HEK293T (cell line): ENCODE data around the gene PDE4B.

Source experiments
- ARNT ChIP-seq: fragments of 450-650 bp; IDR thresholded peaks from 2 replicates; pipeline ENCODE4 v1.6.1; 2017; ENCODE audit warnings: mild to moderate bottlenecking
- BHLHE40 ChIP-seq: fragments of 450-650 bp; IDR thresholded peaks from 2 replicates; pipeline ENCODE4 v1.6.1; 2016; ENCODE audit warnings: mild to moderate bottlenecking, moderate library complexity, borderline replicate concordance
- CTBP1 ChIP-seq: fragments of 450-650 bp; IDR thresholded peaks from 2 replicates; pipeline ENCODE4 v1.6.1; 2016; ENCODE audit warnings: borderline replicate concordance
- ELF4 ChIP-seq: fragments of 450-650 bp; IDR thresholded peaks from 2 replicates; pipeline ENCODE4 v1.6.1; 2017; ENCODE audit warnings: antibody characterized with exemption
- FOXA1 ChIP-seq: fragments of 450-650 bp; IDR thresholded peaks from 2 replicates; pipeline ENCODE4 v1.6.1; 2016; ENCODE audit warnings: mild to moderate bottlenecking
- FOXK2 ChIP-seq: fragments of 450-650 bp; IDR thresholded peaks from 2 replicates; pipeline ENCODE4 v1.6.1; 2016; ENCODE audit warnings: mild to moderate bottlenecking
- FOXM1 ChIP-seq: fragments of 450-650 bp; IDR thresholded peaks from 2 replicates; pipeline ENCODE4 v1.6.1; 2017; ENCODE audit warnings: mild to moderate bottlenecking, borderline replicate concordance
- HDGF ChIP-seq: fragments of 450-650 bp; IDR thresholded peaks from 2 replicates; pipeline ENCODE4 v1.6.1; 2017; ENCODE audit warnings: antibody characterized with exemption, borderline replicate concordance
- L3MBTL2 ChIP-seq: fragments of 450-650 bp; conservative IDR thresholded peaks from 2 replicates; pipeline ENCODE4 v1.6.1; 2016; ENCODE audit warnings: mild to moderate bottlenecking
- NFRKB ChIP-seq: fragments of 450-650 bp; IDR thresholded peaks from 2 replicates; pipeline ENCODE4 v1.6.1; 2016; ENCODE audit warnings: mild to moderate bottlenecking, moderate library complexity
- PKNOX1 ChIP-seq: fragments of 450-650 bp; IDR thresholded peaks from 2 replicates; pipeline ENCODE4 v1.6.1; 2016
- SP1 ChIP-seq: fragments of 450-650 bp; IDR thresholded peaks from 2 replicates; pipeline ENCODE4 v1.6.1; 2017
- SUZ12 ChIP-seq: fragments of 450-650 bp; IDR thresholded peaks from 2 replicates; pipeline ENCODE4 v1.6.1; 2016; ENCODE audit warnings: mild to moderate bottlenecking

GRCh38 chr1:66168948-66169671 is 376.4 kb downstream of the PDE4B start:
- TF ChIP-seq SP1 = no peak
- no peak for TF ChIP-seq ELF4
- no peak for TF ChIP-seq FOXM1
- TF ChIP-seq FOXK2 = no peak
- TF ChIP-seq CTBP1 = no peak
- TF ChIP-seq L3MBTL2 = no peak
- TF ChIP-seq NFRKB = no peak
- TF ChIP-seq PKNOX1 = no peak
- TF ChIP-seq HDGF = no peak
- TF ChIP-seq ARNT = no peak
- TF ChIP-seq SUZ12 = no peak
- no peak for TF ChIP-seq FOXA1
- no peak for TF ChIP-seq BHLHE40
